T-helper 9 cell (primary cell): ENCODE data around the gene PP2D1.
A peak's percentile ranks its signal among the peaks of the same experiment; 100 is the strongest.
"Not testable (repeated sequence)": the region's sequence is repeated elsewhere in the genome, so short reads cannot be mapped to it uniquely, and the experiment has no call there.

Source experiments
- DNase-seq: peaks from one replicate; pipeline ENCODE4 v3.0.0-alpha.2; 2020

Gene PP2D1

GRCh38 chr3:19967208-19967607 is 44.9 kb downstream of the PP2D1 start:
- no peak for DNase-seq

- DNase-seq, result no peak
Measured at GRCh38 chr3:19961960-19962359, 50.1 kb downstream of the PP2D1 start.

- no peak for DNase-seq
Measured at GRCh38 chr3:19960696-19961095, 51.4 kb downstream of the PP2D1 start.

- DNase-seq, result no peak
Measured at GRCh38 chr3:19959505-19959904, 52.6 kb downstream of the PP2D1 start.

GRCh38 chr3:19957354-19957753 is 54.7 kb downstream of the PP2D1 start:
- DNase-seq, result not testable (repeated sequence)

GRCh38 chr3:19954676-19955075 is 57.4 kb downstream of the PP2D1 start:
- no peak for DNase-seq

- DNase-seq, result no peak
Measured at GRCh38 chr3:19950316-19950715, 61.7 kb downstream of the PP2D1 start.

- no peak for DNase-seq
Measured at GRCh38 chr3:19948226-19948591, 63.9 kb downstream of the PP2D1 start.

GRCh38 chr3:19947549-19948225 is 64.4 kb downstream of the PP2D1 start:
- DNase-seq, result peak; percentile 29

- DNase-seq, result peak; percentile 92
Measured at GRCh38 chr3:19946832-19947548, 65.1 kb downstream of the PP2D1 start, which contains the start of gene RAB5A. RAB5A (plus strand) TSS chr3:19947097; CDS start chr3:19950899, 3,802 bp downstream.

GRCh38 chr3:19945969-19946831 is 65.9 kb downstream of the PP2D1 start:
- no peak for DNase-seq

GRCh38 chr3:19945534-19945933 is 66.5 kb downstream of the PP2D1 start:
- no peak for DNase-seq

- no peak for DNase-seq
Measured at GRCh38 chr3:19940643-19941042, 71.4 kb downstream of the PP2D1 start.

GRCh38 chr3:19938295-19938627 is 73.8 kb downstream of the PP2D1 start:
- no peak for DNase-seq

- no peak for DNase-seq
Measured at GRCh38 chr3:19937459-19938294, 74.4 kb downstream of the PP2D1 start.
